HG02588 (cell line): ENCODE results near the gene ZNF274.
"Not testable (repeated sequence)": the region's sequence is repeated elsewhere in the genome, so short reads cannot be mapped to it uniquely, and the experiment has no call there.

Experiments
- ATAC-seq: cut with Tn5 transposase; IDR thresholded peaks from one replicate; pipeline ENCODE4 v1.9.1; 2021; ENCODE audit warnings: mild to moderate bottlenecking, moderate library complexity; ENCODE audit not compliant: unreplicated experiment

Gene ZNF274

DNA sequence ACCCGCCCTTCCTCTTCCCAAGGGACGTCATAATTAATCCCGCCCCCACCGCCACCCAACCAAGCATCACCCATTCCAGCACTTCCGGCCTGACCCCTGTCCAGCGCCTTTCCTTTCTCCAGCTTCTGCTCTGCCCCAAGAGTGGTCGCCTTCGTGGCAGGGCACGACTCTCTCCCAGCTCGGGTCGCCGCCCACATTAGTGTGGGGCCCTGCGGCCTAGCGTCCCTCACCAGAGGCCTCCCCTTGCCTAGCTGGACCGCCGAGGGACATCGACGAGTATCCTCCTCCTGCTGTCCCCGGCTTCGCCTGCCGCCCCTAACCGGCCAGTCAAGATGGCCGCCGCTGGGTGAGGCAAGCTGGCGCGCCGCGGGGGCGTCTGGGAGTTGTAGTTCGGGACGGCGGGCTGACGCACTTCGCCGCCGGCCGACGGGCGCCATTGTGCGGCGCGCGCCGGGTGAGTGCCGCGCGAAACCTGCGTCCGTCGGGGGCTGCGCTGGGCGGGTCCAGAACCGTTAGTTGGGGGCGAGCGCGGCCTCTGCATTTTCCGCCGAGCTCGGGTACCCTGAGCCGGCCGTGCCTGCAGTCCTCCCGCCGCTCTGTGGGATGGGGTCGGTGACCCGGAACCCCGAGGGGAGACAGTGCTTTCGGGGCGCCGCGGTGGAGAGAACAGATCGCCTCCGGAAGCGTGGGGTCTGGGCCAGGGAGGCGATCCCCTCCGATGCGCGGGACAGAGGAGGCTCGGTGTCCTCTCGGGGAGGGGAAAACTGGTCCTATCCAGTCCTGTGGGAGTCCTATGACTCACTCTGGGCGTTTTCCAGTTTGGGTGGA lies at the start of gene ZNF274:
ZNF274 (plus strand) TSS at position 73 of the 828 bp plus-strand sequence. CDS start 905 bp downstream, outside the sequence.
- peak; percentile 85 for ATAC-seq

DNA sequence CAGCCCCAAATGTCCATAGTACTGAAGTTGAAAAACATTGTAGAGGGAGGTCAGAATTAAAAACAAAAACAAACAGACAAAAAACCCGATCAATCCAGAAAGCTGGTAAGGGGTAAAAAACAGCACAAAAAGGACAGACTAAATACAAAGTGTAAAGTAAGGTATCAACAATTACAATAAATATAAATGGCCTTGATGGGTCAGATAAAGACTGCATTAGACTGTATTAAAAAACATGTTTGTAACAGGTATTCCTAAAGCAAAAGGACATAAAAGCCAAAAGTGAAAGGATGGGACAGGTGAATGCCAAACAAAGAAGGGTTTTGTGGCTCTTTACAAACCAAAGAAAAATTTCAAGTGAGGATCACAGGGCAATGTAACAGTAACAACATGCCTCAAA lies 48.6 kb upstream of the ZNF274 start:
- no peak for ATAC-seq

DNA sequence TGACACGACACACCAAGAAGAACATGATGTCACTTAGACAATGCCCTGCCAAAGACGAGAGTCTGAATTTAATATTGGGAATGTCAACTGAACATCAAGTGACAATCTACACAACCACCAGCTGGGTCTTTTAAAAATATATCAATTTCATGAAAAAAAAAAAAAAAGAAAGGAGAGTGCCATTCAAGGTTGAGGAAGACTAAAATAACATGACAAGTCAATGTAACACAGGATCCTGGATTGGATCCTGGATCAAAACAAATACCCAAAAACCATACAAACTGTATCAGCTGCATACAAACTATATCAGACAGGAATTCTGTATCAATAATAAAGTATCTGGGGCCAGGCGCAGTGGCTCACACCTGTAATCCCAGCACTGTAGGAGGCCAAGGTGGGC lies 37.0 kb upstream of the ZNF274 start:
- no peak for ATAC-seq

DNA sequence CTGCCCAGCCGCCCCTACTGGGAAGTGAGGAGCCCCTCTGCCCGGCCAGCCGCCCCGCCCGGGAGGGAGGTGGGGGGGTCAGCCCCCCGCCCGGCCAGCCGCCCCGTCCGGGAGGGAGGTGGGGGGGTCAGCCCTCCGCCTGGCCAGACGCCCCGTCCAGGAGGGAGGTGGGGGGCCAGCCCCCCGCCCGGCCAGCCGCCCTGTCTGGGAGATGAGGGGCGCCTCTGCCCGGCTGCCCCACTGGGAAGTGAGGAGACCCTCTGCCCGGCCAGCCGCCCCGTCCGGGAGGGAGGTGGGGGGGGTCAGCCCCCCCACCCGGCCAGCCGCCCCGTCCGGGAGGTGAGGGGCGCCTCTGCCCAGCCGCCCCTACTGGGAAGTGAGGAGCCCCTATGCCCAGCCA lies 35.4 kb upstream of the ZNF274 start:
- not testable (repeated sequence) for ATAC-seq

DNA sequence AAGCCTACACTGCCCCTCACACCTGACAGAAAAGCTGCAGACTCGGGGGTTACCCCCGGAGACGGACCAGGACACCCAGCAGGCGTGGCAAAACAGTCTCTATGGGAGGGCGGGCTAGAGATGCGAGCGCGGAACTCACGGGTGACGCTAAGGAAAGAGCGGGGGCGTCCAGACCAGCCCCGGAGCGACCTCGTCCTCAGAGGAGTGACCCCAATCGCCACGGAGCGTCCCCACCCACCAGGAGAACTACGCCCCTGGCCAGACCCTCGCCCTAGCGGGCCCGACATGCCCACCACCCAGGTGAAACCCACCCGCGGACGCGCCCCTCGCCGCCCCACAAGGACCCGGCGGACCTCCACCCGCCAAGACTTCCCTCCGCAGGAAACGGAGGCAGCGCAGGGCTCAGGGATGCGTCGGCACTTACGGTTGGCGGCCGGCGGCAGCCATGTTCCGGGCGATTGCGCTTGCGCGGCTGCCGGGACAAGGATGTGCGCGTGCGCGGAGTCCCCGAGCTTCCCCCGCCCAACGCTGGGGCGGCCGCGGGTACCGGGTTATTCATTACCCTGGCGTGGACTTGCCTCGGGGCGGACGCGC lies 32.4 kb upstream of the ZNF274 start, which contains the start of gene ZNF329:
ZNF329 (minus strand) TSS at position 462 of the 594 bp plus-strand sequence. CDS start 21,286 bp downstream, outside the sequence.
- ATAC-seq, result peak; percentile 69

DNA sequence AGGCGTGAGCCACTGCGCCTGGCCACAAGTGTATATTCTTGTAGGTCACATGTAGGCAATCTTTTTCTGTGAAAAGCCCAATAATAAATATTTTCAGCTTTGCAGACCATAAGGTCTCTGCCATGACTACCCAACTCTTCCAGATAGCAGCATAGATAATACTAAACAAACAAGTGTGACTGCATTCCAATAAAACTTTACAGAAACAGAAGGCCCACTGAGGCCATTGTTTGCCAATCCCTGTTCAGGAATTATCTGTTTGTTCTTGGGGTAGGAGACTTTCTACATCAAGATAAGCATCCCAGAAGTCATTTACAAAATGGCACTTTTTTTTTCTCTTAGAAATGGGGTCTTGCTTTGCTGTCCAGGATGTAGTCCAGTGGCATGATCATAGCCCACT lies 29.5 kb upstream of the ZNF274 start:
- no peak for ATAC-seq

DNA sequence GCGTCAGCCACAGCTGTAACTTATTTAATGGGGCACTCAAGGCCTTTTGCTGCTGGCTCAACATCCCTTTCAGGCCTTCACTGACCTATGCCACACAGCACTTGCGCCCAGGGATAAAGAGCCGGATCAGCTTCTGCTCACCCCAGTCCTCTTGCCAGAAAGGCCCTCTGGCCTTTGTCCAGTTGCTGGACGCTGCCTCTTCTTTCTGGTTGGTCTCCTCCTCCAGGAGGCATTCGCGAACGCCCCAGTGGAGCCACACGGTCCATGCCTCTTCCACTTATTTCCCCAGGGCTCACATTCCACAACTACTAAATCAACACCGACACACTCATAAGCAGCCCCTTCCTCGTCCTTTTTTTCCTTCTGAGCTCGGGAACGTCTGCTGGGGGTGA lies 28.6 kb upstream of the ZNF274 start:
- ATAC-seq, result no peak

DNA sequence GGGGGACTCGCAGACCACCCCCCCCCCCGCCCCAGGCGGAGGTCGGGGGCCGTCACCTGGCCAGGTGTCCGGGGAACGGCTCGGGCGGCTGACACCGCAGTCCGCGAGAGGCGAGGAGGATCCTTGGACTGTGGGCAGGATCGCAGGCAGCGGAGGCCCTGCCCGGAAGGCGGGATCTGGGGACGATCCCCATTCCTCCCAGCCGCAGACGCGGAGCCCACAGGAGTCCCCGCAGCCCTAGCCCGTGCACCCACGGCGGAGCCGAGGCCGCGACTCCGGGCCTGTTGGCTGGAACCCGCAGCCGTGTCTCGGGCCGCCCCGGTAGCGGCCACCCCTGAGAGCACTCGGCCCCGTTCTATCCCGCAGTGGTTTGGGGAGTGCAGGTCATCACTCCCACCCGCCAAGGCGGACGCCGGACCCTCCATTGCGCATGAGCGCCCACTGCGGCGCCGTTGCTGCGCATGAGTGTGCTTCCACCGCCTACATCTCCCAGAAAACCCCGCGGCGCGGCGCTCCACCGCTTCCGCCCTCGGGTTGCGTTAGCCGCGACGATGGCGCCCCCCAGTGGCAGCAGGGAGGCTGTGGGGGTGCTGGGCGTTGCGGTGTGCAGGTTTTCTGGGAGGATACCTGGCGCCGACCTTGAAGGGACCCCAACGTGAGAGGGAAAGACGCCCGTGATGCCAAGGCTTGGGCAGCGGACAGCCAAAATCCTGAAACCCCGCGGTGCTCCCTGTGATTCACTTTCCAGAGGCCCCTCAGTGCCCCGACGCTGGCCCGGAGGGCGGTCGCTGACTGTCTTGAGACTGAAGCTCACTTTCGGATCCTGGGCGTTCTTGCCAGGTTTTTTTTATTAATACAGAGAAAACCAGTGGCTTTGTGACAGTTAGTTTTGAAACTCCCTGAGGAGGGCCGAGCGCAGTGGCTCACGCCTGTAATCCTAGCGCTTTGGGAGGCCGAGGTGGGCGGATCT lies 27.9 kb upstream of the ZNF274 start:
- peak; percentile 66 for ATAC-seq

DNA sequence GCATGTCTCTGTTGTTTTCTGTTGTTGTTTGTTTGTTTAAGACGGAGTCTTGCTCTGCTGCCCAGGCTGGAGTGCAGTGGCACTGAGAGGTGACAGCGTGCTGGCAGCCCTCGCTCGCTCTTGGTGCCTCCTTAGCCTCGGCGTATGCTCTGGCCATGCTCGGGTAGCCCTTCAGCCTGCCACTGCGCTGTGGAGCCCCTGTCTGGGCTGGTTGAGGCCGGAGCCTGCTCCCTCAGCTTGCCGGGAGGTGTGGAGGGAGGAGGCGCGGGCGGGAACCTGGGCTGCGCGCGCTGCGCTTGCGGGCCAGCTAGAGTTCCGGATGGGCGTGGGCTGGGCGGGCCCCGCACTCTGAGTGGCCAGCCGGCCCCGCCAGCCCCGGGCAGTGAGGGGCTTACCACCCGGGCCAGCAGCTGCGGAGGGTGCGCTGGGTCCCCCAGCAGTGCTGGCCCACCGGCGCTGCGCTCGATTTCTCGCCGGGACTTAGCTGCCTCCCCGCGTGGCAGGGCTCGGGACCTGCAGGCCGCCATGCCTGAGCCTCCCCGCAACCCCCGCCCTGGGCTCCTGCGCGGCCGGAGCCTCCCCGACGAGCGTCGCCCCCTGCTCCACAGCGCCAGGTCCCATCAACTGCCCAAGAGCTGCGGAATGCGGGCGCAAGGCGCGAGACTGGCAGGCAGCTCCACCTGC lies 25.7 kb upstream of the ZNF274 start:
- no peak for ATAC-seq

DNA sequence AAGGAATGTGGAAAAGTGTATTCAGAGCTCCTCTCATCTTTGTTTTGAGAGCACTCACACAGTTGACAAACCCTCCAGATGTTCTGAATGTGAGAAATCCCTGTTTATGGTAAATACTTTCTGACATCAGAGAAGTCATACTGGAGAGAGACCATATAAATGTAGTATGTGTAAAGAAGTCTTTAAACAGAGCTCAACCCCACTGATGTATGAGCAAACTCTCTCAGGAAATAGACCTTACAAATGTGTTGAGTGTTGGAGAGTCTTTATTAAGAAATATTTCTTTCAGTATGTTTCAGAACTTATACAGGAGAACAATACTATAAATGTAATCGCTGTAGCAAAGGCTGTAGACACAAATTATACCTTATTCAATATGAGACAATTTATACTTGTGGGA lies 16.6 kb upstream of the ZNF274 start:
- ATAC-seq, result no peak

DNA sequence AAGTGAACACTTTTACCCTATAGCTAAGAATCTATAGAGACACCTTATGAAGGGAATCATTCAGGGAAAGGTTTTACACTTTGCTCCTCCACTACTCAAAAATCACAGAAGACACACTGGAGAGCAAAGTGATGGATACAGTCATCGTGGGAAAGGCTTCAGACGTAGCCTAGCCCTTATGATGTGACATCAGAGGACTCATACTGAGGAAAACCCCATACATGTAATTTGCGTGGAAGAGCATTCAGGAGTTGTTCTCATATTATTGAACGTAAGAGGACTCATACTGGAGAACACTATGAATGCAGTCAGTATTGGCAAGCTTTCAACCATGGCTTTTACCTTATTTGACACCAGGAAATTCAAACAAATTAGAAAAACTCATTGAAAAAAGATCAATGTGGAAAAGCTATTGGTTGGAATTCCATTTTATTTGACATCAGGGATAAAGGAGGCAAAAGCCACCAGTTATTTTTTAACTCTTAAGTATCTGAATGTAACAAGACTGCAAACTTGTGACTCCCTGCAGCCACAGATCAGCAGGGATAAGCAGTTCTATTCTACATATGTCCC lies 16.1 kb upstream of the ZNF274 start:
- no peak for ATAC-seq

DNA sequence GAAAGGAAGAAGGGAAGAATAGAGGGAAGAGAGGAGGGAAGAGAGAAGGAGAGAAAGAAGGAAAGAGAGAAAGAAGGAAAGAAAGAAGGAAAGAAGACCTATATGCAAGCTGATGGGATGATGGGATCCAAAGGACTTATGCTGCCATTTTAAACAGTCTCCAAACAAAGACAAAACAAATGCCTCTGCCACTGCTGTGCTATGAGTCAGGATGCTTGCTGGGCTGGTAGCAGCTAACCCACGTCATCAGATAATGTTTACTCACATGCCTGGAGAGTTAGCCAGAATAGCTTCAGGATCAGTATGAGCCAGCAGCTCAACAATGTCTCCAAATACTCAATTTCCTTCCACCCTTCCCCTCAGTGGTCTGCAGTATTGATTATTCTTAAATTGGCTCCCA lies 12.0 kb upstream of the ZNF274 start:
- ATAC-seq, result no peak

DNA sequence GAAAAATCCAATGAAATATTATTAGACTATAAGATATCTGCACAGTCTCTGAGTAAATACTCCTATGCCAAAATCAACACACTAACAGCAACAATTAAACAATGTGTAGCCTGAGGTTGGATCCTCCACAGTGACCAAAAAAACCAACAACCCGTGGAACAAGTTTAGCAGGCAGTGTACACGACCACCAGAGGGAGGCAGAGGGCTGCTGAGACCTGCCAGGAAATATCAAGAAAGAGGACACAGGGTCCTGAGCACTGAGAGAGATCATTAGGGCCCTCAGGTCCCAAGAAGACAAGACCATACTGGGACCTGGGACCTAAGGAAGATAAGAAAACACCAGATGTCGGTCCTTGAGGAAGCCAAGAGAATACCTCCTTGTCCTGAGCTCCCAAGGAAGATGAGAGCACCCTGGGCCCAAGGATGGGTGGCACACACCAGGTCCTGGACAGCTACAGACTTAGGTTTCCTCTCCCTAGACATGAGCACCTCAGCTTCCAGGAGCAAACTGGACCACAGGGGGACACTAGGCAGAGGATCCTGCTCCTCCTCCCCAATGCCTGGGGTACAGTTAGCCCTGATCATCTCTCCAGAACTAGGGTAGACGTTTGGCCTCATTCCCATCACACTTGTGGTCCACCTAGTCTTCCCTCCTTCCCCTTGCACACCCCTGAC lies 822 bp upstream of the ZNF274 start:
- no peak for ATAC-seq

DNA sequence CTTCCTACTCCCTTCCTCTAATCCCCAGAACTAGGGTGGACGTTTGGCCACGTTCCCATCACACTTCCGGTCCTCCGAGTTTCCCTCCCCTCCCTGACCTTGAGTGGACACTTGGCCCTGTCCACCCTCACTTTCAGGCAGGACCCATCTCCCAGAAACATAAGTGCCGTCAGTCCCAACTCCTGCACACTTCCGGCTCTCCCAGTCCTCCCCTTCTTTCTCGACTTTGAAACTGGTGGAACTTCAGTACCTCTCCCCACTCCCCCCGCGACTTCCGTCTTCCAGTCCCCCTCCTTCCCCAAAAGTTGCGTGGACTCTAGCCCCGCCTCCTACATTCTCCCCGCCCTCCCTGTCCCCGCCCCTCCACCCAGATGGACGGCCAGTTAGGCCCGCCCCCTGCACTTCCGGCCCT lies 278 bp upstream of the ZNF274 start:
- ATAC-seq, result no peak

DNA sequence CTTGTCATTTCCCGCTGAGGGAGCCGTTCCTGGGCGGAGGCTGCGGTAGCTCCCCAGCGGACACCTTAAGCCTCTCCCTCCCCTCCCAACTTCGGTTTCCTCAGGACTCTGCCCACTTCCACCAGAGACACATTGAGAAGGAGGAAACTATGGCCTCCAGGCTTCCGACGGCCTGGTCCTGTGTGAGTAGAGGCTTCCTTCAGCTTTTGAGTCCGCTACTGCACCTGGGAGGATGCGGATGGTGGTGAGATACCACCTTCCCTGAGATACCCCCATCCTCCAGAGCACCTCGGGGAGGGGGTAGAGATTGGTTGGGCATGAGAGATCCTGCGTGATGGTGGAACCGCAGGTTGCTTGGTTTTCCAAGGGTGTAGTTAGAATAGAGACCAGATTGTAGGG lies 955 bp downstream of the ZNF274 start:
- no peak for ATAC-seq

DNA sequence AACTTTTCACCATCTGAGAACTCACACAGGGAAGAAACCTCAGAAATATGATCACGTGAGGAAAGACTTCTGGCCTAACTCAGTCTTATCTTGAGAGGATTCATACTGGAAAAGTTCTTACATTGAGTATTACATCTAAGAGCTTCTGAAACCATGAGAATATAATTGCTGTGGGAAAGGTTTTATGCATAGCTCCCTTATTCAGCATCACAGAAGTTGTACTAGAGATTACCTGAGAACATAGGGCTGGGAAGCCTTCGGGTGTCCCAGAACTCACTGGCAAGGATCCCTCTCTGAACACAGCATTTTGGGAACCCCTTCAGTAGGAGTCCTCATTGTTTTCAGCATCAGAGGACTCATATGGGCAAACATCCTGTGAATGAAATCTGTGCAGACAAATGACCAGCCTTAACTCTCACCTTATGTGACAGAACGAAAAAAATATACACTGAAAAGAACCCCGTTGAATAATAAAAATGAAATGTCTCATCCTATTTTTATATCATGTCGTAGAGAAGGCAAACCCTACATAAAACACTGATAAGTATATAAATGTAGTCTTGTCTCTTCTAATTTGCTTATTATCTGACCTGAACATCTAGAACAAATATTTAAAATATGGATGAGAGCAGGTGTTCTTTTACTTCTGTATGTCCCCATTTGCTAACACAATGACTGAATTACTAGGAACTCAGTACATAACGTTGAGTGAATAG lies 14.2 kb downstream of the ZNF274 start:
- ATAC-seq, result no peak

DNA sequence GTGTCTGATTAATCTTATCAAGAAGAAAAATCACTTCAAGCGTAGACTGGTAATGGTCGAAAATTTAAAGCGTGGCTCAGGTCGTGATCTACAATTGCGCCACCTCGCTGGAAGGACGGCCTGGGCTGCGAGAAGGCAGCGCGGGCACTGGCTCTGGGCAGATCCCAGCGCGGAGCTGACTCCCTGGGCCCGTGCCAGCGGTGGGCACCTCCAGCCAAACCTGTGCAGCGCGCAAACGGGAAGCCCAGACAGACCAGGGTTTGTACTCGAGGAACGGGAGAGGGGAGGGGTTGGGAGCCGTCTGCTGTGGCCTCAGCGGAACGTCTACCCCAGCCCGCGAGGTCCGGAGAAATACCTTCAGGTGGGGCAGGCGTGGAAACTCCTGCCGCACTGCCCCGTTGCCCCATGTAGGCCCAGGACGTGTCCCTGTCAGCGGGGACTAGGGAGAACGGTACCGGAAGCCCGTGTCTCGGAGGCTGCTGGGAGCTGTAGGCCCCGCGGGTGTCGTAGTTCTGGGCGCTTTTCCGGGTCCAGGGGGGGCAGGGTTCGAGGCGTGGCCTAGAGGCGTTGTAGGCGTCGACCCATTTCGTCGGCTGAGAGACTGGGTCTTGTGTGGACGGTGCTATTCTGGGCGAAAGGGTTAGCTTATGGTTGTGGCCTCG lies 21.1 kb downstream of the ZNF274 start:
- ATAC-seq, result no peak

DNA sequence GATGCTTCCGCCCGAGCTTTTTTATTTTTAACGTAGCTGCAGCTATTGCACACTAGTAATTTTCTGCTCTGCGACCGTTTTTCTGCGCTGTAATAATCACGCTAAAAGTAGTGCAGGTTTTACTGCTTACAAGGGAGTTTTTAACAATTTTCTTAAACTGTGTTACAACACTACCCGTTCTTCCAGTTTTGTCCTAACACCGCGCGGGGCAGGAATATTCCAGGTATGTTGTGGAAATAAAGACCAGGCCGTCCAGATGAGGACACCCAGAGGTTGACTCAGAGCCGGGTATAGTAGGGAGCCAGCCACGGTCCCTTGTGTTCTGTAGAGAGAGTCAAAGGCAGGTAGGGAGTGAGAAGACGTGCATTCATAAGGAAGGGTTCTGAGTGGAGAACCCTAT lies 21.7 kb downstream of the ZNF274 start:
- ATAC-seq, result no peak

DNA sequence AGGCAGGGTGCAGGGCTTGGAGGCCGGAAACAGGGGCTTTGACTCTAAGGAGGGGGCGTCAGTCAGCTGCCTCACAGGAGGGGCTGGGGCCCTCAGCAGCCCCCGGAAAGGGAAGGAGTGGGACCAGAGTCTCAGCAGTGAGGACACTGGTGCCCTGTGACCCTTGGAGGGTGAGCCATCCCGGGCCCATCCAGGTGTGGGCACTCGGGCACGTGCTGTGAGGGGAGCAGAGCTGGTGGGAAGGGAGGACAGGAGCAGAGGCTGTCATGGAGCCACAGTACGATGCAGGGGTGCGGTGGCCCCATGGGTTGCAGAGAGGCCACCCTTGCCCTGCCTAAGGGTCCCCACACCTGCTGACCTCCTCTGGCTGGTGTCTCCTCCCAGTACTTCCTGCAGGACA lies 26.7 kb downstream of the ZNF274 start:
- ATAC-seq, result no peak
